ENCODE data around the gene KCNG4.

GRCh38 chr16:84267380-84267779, 27.6 kb upstream of the KCNG4 start:
- TF ChIP-seq CTCF (conservative IDR thresholded peaks at IDR 0.05) (no peak), ZFX (IDR thresholded peaks at IDR 0.05) (no peak)
